Activated CD8-positive, alpha-beta T cell treated with anti-CD3 and anti-CD28 coated beads for 36 hours (primary cell): ENCODE results near the gene AMOTL2. TPM values are rescaled to one million over a fixed set of nuclear protein-coding genes. Genes with fewer than 3 reads are reported as not detected.

Source experiments
- ATAC-seq: fragments of 200-7000 bp; cut with Tn5 transposase; one replicate; pipeline ENCODE4 v1.10.0; 2021; ENCODE audit warnings: mild to moderate bottlenecking, moderate library complexity
- CTCF ChIA-PET: fragments of 350-600 bp; sonication (Branson Sonifier 250); formaldehyde crosslinking; loops from one replicate; lab custom pipeline; 2021; ENCODE audit warnings: antibody characterized with exemption; lab: Charles Lee
- POLR2A ChIA-PET: fragments of 350-600 bp; sonication (Branson Sonifier 250); formaldehyde crosslinking; loops from one replicate; lab custom pipeline; 2021; ENCODE audit warnings: antibody characterized with exemption; lab: Charles Lee
- DNase-seq: peaks from one replicate; pipeline ENCODE4 v3.0.0-alpha.2; 2020
- H3K27ac Mint-ChIP-seq: one replicate; pipeline ENCODE4 v1.8.0; 2021; ENCODE audit warnings: mild to moderate bottlenecking, mixed read lengths
- H3K27me3 Mint-ChIP-seq: one replicate; pipeline ENCODE4 v1.8.0; 2021; ENCODE audit warnings: mixed read lengths
- H3K36me3 Mint-ChIP-seq: one replicate; pipeline ENCODE4 v1.8.0; 2021; ENCODE audit warnings: low read depth, mixed read lengths
- H3K4me1 Mint-ChIP-seq: one replicate; pipeline ENCODE4 v1.8.0; 2021; ENCODE audit warnings: low read depth, mixed read lengths
- H3K4me3 Mint-ChIP-seq: one replicate; pipeline ENCODE4 v1.8.0; 2021; ENCODE audit warnings: mild to moderate bottlenecking, moderate library complexity, mixed read lengths
- H3K9me3 Mint-ChIP-seq: one replicate; pipeline ENCODE4 v1.8.0; 2021; ENCODE audit warnings: mixed read lengths
- intact Hi-C: fragments of 100-400 bp; cut with micrococcal nuclease; formaldehyde crosslinking; loops from one replicate; pipeline ENCODE4 v1.10.0; 2022
- total RNA-seq, 2 experiments: library from RNA; stranded (reverse); gene quantifications; one replicate each; pipeline ENCODE4 v1.2.3, GENCODE V29; 2021
- TF ChIP-seq, protein P1 (sequence below): fragments of 200-600 bp; IDR thresholded peaks from one replicate; pipeline ENCODE4 v1.8.0; 2022; ENCODE audit warnings: antibody characterized with exemption, mild to moderate bottlenecking

AMOTL2 gene
- total RNA-seq, 2 experiments from 2014 or later: not detected

DNA sequence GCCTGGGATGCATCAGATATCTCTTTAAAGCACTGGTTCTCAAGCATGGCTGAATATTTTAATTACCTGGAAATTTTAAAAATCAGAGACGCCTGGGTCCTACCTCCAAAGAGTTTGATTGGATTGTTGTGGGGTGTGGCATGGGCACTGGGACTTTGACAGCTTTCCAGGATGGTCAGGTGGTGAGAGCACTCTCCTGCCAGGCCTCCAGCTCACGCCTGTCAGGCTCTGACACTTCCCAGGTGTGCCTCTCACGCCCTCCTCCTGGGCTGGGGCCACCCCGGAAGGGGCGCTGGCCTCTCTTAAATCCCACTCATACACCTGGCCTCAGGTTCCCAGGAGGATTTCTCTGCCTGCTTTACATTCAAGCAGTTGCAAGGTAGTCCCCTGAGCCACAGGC, 48.5 kb downstream of the AMOTL2 start:
- POLR2A ChIA-PET: interaction anchor here (0.5 kb wide), 1 partner anchor 333 kb away, joined by 3 read pairs; no protein-coding TSS in a partner anchor
- no peak for DNase-seq
- H3K36me3 Mint-ChIP-seq: no peaks in the 10 kb centered on the region
- H3K4me3 Mint-ChIP-seq: no peak overlapping the region
- CTCF ChIA-PET: no interaction called here
- peaks cover 14% of the 10 kb centered on the region for H3K27me3 Mint-ChIP-seq
- no peaks in the 10 kb centered on the region for H3K9me3 Mint-ChIP-seq
- H3K4me1 Mint-ChIP-seq: no peaks in the 10 kb centered on the region
- TF ChIP-seq, protein P1, sequence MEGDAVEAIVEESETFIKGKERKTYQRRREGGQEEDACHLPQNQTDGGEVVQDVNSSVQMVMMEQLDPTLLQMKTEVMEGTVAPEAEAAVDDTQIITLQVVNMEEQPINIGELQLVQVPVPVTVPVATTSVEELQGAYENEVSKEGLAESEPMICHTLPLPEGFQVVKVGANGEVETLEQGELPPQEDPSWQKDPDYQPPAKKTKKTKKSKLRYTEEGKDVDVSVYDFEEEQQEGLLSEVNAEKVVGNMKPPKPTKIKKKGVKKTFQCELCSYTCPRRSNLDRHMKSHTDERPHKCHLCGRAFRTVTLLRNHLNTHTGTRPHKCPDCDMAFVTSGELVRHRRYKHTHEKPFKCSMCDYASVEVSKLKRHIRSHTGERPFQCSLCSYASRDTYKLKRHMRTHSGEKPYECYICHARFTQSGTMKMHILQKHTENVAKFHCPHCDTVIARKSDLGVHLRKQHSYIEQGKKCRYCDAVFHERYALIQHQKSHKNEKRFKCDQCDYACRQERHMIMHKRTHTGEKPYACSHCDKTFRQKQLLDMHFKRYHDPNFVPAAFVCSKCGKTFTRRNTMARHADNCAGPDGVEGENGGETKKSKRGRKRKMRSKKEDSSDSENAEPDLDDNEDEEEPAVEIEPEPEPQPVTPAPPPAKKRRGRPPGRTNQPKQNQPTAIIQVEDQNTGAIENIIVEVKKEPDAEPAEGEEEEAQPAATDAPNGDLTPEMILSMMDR: no peak
- no peak overlapping the region for H3K27ac Mint-ChIP-seq
- ATAC-seq: no peak
- intact Hi-C loops: no loop called here

GRCh38 chr3:134325061-134325705, 49.1 kb downstream of the AMOTL2 start:
- DNase-seq: no peak
- TF ChIP-seq, protein P1: no peak
- H3K27me3 Mint-ChIP-seq: peaks cover 14% of the 10 kb centered on the region
- ChIA-PET CTCF (no interaction called here), POLR2A (interaction anchor here (0.5 kb wide), 1 partner anchor 332 kb away, joined by 3 read pairs; no protein-coding TSS in a partner anchor)
- H3K27ac Mint-ChIP-seq: no peak overlapping the region
- no peaks in the 10 kb centered on the region for H3K9me3 Mint-ChIP-seq
- H3K4me3 Mint-ChIP-seq: no peak overlapping the region
- ATAC-seq: no peak
- intact Hi-C loops: no loop called here
- no peaks in the 10 kb centered on the region for H3K4me1 Mint-ChIP-seq
- no peaks in the 10 kb centered on the region for H3K36me3 Mint-ChIP-seq

DNA sequence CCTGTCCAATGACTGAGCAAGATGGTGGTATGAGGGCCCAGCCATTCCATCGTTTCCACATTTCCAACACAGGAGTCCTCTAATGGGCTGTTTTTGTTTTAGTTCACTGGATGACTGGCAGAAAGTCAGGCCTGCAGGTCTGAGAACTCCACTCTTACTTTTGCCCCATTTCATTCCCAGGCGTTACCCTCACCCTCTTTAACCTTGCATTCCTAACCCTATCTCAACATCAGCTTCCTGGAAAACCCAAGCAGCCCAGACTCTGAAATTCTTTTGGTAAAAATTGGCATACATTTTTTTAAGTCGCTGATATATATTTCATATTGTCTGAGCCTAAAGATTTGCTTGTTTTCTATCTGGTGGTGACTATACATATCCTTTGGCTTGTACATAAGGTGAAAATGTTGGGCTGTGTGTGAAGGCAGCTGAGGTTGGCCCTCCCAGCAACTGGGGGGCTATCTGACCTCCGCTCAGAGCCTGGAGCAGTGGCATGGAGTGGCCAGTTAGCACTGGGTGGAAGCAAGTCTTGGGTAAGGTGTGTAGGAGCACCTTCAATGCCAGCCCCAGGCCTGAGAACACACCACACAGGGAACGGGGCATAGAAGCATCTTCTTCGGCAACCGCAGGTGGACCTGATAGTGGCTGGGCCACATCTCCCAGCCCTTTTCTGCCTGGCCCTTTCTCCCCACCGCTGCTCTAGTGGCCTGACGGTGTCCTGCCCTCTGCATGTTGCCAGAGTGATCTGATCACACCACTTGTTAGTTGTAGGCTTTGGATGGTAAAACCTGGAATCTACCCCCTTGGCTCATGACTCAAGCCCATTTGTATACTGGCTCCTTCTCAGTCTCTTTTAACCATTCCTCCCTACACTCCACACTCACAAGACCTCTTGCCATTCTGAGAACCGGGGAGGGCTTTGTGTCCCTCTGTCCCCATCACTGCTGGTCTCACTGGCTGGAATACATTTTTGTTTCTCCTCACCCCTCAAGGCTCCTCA, 50.0 kb downstream of the AMOTL2 start:
- Mint-ChIP-seq H3K9me3 (no peaks in the 10 kb centered on the region), H3K36me3 (no peaks in the 10 kb centered on the region), H3K27ac (no peak overlapping the region), H3K4me1 (no peaks in the 10 kb centered on the region), H3K4me3 (no peak overlapping the region), H3K27me3 (peaks cover 14% of the 10 kb centered on the region)
- intact Hi-C loops: no loop called here
- POLR2A ChIA-PET: no interaction called here
- ATAC-seq (no peak), DNase-seq (no peak)
- CTCF ChIA-PET: no interaction called here
- TF ChIP-seq, protein P1: no peak

- Mint-ChIP-seq H3K36me3 (no peaks in the 10 kb centered on the region), H3K4me1 (no peaks in the 10 kb centered on the region), H3K27ac (no peak overlapping the region), H3K9me3 (no peaks in the 10 kb centered on the region), H3K27me3 (peaks cover 13% of the 10 kb centered on the region), H3K4me3 (no peak overlapping the region)
- no peak for ATAC-seq
- DNase-seq: no peak
- POLR2A ChIA-PET: no interaction called here
- intact Hi-C loops: no loop called here
- TF ChIP-seq, protein P1: no peak
- CTCF ChIA-PET: interaction anchor here (1.2 to 1.3 kb wide), 2 partner anchors 13 to 152 kb away, joined by 3 to 4 read pairs; no protein-coding TSS in a partner anchor
These were observed 52.0 kb downstream of the AMOTL2 start for GRCh38 chr3:134322286-134322685.

GRCh38 chr3:134320749-134321148, 53.5 kb downstream of the AMOTL2 start:
- Mint-ChIP-seq H3K27ac (no peak overlapping the region), H3K36me3 (no peaks in the 10 kb centered on the region), H3K9me3 (no peaks in the 10 kb centered on the region), H3K27me3 (peaks cover 14% of the 10 kb centered on the region), H3K4me3 (no peak overlapping the region), H3K4me1 (no peaks in the 10 kb centered on the region)
- DNase-seq: no peak
- ChIA-PET POLR2A (no interaction called here), CTCF (no interaction called here)
- intact Hi-C loops: no loop called here
- no peak for ATAC-seq
- TF ChIP-seq, protein P1: no peak
